Endothelial cell of umbilical vein (primary cell): ENCODE data around the gene IFI27. TPM values are rescaled to one million over a fixed set of nuclear protein-coding genes. Genes with fewer than 3 reads are reported as not detected.

ENCODE experiments used
- BruUV-seq: library from RNA; stranded (reverse); fragments of 400-500 nt; replicated peaks from 2 replicates; lab custom pipeline; 2021; lab: Mats Ljungman, UMichigan
- CTCF ChIA-PET: fragments of 300-600, 350-600 bp; sonication (Branson Sonifier 250); formaldehyde crosslinking; loops from one replicate; lab custom pipeline; 2021; ENCODE audit warnings: antibody characterized with exemption, inconsistent platforms; lab: Charles Lee
- POLR2A ChIA-PET: fragments of 300-600, 350-600 bp; sonication (Branson Sonifier 250); formaldehyde crosslinking; loops from one replicate; lab custom pipeline; 2021; ENCODE audit warnings: antibody characterized with exemption, inconsistent platforms; lab: Charles Lee
- DNase-seq: peaks from one replicate; pipeline ENCODE4 v3.0.0-alpha.2; 2011; ENCODE audit warnings: low read depth, low spot score
- FAIRE-seq: peaks from 2 replicates; lab custom pipeline; 2011; peaks lifted over from hg19 to GRCh38; lab: Jason Lieb, UNC
- H2AFZ ChIP-seq: 2 replicates; pipeline ENCODE4 v1.6.0; 2012; ENCODE audit warnings: low read depth, low read length, control low read depth, inconsistent platforms
- H3K27ac ChIP-seq: 2 replicates; pipeline ENCODE4 v1.5.1; 2011; ENCODE audit warnings: low read depth, mild to moderate bottlenecking, control low read depth, low read length, moderate library complexity; ENCODE audit not compliant: insufficient read depth
- H3K27me3 ChIP-seq, 2 experiments: 2 replicates each; pipeline versions ENCODE4 v1.6.0 to v1.6.1; 2011; ENCODE audit warnings: low read length in 2 of 2, mixed read lengths in 1 of 2; ENCODE audit not compliant: control insufficient read depth in 2 of 2, insufficient read depth in 2 of 2
- H3K36me3 ChIP-seq, 2 experiments: 2 replicates in 1 of 2; 3 replicates in 1 of 2; pipeline ENCODE4 v1.5.1; 2011; ENCODE audit warnings: low read length in 2 of 2, mild to moderate bottlenecking in 1 of 2, moderate library complexity in 1 of 2; ENCODE audit not compliant: control insufficient read depth in 2 of 2, insufficient read depth in 2 of 2; ENCODE audit errors: extremely low read depth in 1 of 2
- H3K4me1 ChIP-seq: 3 replicates; pipeline ENCODE4 v1.5.1; 2011; ENCODE audit warnings: mild to moderate bottlenecking, low read length; ENCODE audit not compliant: control insufficient read depth, insufficient read depth; ENCODE audit errors: extremely low read depth
- H3K4me2 ChIP-seq: 2 replicates; pipeline ENCODE4 v1.6.1; 2011; ENCODE audit warnings: low read length, control low read depth, mixed read lengths; ENCODE audit not compliant: insufficient read depth
- H3K4me3 ChIP-seq, 3 experiments: fragments of 200-600 bp in 1 of 3; sonication (generic), shearing (Covaris generic) in 1 of 3; replicated peaks in 1 of 3; 2 replicates each; pipeline ENCODE4 v1.5.1; 2011 to 2016; ENCODE audit warnings: control low read depth in 3 of 3, low read length in 3 of 3, mild to moderate bottlenecking in 2 of 3, inconsistent platforms in 1 of 3, low read depth in 1 of 3, moderate library complexity in 1 of 3; ENCODE audit not compliant: insufficient read depth in 1 of 3
- H3K79me2 ChIP-seq: 2 replicates; pipeline ENCODE4 v1.6.0; 2012; ENCODE audit warnings: low read length, inconsistent platforms; ENCODE audit not compliant: control insufficient read depth, insufficient read depth
- H3K9ac ChIP-seq: replicated peaks from 2 replicates; pipeline ENCODE3; 2011; ENCODE audit warnings: low read length, control low read depth; ENCODE audit not compliant: insufficient read depth; ENCODE audit errors: extremely low read depth
- H3K9me1 ChIP-seq: replicated peaks from 3 replicates; pipeline ENCODE4 v1.6.0; 2011; ENCODE audit warnings: mild to moderate bottlenecking, low read length; ENCODE audit not compliant: control insufficient read depth, insufficient read depth; ENCODE audit errors: extremely low read depth
- H3K9me3 ChIP-seq: replicated peaks from 2 replicates; pipeline ENCODE4 v1.5.1; 2012; ENCODE audit warnings: low read length, inconsistent platforms; ENCODE audit not compliant: control insufficient read depth, insufficient read depth
- H4K20me1 ChIP-seq: replicated peaks from 2 replicates; pipeline ENCODE3; 2011; ENCODE audit warnings: mild to moderate bottlenecking, low read length; ENCODE audit not compliant: control insufficient read depth, insufficient read depth; ENCODE audit errors: extremely low read depth
- EZH2 ChIP-seq: IDR thresholded peaks from 2 replicates; pipeline ENCODE4 v1.6.1; 2012; ENCODE audit warnings: borderline replicate concordance, low read depth, mild to moderate bottlenecking, moderate library complexity, low read length, inconsistent platforms; ENCODE audit not compliant: severe bottlenecking
- FOS ChIP-seq: IDR thresholded peaks from 2 replicates; pipeline ENCODE4 v1.6.1; 2011; ENCODE audit warnings: mild to moderate bottlenecking, low read length, moderate library complexity, borderline replicate concordance; ENCODE audit not compliant: insufficient read depth
- GATA2 ChIP-seq: IDR thresholded peaks from 2 replicates; pipeline ENCODE4 v1.7.0; 2011; ENCODE audit warnings: low read depth, mild to moderate bottlenecking, moderate library complexity, mixed read lengths, low read length; ENCODE audit not compliant: insufficient read length, insufficient read depth
- JUN ChIP-seq: IDR thresholded peaks from 2 replicates; pipeline ENCODE4 v1.6.1; 2011; ENCODE audit warnings: borderline replicate concordance, low read depth; ENCODE audit not compliant: insufficient read length, insufficient read depth
- MYC ChIP-seq: IDR thresholded peaks from one replicate; pipeline ENCODE4 v1.6.1; 2011; ENCODE audit warnings: mild to moderate bottlenecking, low read depth, low read length
- POLR2A ChIP-seq: IDR thresholded peaks from 2 replicates; pipeline ENCODE4 v1.6.1; 2012; ENCODE audit warnings: low read depth, mild to moderate bottlenecking, control low read depth, low read length
- POLR2AphosphoS5 ChIP-seq: IDR thresholded peaks from 2 replicates; pipeline ENCODE4 v1.6.1; 2012; ENCODE audit warnings: low read depth, mild to moderate bottlenecking, control low read depth, low read length, moderate library complexity; ENCODE audit not compliant: insufficient read depth
- dilution Hi-C: fragments of 300-500 bp; cut with MboI; formaldehyde crosslinking; loops from one replicate; pipeline ENCODE4 v1.15.0; 2019; ENCODE audit warnings: low sequenced_read_pairs; ENCODE audit not compliant: extremely low pct_ligation_motif_present
- intact Hi-C: fragments of 100-400 bp; cut with micrococcal nuclease; formaldehyde crosslinking; loops from one replicate; pipeline ENCODE4 v1.10.0; 2022
- polyA plus RNA-seq, 4 experiments: library from polyadenylated mRNA; depleted of rRNA in 3 of 4; stranded (reverse) in 3 of 4; unstranded in 1 of 4; fragments of >200 nt; gene quantifications; 2 replicates each; pipeline versions ENCODE4 v1.2.1 to v1.2.3, GENCODE V29; 2011 to 2012; ENCODE audit warnings: missing spikeins in 1 of 4
- total RNA-seq: library from RNA; stranded (reverse); gene quantifications from 2 replicates; pipeline ENCODE4 v1.2.3, GENCODE V29; 2021
- TF ChIP-seq, protein P1 (sequence below): IDR thresholded peaks from 2 replicates; pipeline ENCODE4 v1.6.1; 2011; ENCODE audit not compliant: insufficient read depth, insufficient read length
- TF ChIP-seq, protein P2 (sequence below), 2 donors: IDR thresholded peaks; 1 replicate in 1 of 2; 2 replicates in 1 of 2; pipeline ENCODE4 v1.5.1; 2011; ENCODE audit warnings: low read length in 2 of 2, mild to moderate bottlenecking in 2 of 2, moderate library complexity in 2 of 2, control low read depth in 1 of 2, inconsistent platforms in 1 of 2, low read depth in 1 of 2; ENCODE audit not compliant: insufficient read depth in 1 of 2; ENCODE audit errors: extremely low read depth in 1 of 2

Gene IFI27
- total and polyA plus RNA-seq, 2 donors (not counting 3 experiments of a cell fraction or from before 2014, with no cell fraction given): 126 to 1,265 TPM

DNA sequence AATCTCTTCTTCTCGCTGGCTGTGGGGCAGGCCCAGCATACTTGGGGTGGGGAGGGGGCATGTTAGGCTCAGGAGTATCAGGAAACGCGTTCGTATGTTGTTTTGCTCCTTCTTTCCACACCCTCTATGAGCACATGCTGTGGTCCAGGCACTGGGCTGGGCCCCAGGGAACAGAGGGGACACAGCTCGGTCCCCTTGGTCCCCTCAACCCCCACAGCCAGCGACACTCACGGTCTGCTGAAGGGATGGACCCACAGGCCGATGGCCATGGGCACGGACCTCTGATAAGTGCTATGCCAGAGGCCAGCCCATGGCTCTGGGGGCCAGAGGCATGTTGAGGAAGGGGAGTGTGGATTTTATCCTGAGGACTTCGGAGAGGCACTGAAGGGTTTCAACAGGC, 6.2 kb downstream of the IFI27 start:
- H3K79me2 ChIP-seq: no peaks in the 10 kb centered on the region
- no peaks in the 10 kb centered on the region for H3K9me1 ChIP-seq
- H3K4me3 ChIP-seq: no peak overlapping the region
- POLR2A ChIA-PET: no interaction called here
- DNase-seq: no peak
- no peak for FAIRE-seq
- BruUV-seq: no TSS peak
- no peaks in the 10 kb centered on the region for H3K9me3 ChIP-seq
- TF ChIP-seq MYC (no peak), POLR2AphosphoS5 (no peak), POLR2A (no peak), EZH2 (no peak), FOS (no peak), GATA2 (no peak), JUN (no peak)
- TF ChIP-seq, protein P1, sequence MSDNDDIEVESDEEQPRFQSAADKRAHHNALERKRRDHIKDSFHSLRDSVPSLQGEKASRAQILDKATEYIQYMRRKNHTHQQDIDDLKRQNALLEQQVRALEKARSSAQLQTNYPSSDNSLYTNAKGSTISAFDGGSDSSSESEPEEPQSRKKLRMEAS: no peak
- TF ChIP-seq, protein P2, sequence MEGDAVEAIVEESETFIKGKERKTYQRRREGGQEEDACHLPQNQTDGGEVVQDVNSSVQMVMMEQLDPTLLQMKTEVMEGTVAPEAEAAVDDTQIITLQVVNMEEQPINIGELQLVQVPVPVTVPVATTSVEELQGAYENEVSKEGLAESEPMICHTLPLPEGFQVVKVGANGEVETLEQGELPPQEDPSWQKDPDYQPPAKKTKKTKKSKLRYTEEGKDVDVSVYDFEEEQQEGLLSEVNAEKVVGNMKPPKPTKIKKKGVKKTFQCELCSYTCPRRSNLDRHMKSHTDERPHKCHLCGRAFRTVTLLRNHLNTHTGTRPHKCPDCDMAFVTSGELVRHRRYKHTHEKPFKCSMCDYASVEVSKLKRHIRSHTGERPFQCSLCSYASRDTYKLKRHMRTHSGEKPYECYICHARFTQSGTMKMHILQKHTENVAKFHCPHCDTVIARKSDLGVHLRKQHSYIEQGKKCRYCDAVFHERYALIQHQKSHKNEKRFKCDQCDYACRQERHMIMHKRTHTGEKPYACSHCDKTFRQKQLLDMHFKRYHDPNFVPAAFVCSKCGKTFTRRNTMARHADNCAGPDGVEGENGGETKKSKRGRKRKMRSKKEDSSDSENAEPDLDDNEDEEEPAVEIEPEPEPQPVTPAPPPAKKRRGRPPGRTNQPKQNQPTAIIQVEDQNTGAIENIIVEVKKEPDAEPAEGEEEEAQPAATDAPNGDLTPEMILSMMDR (IDR thresholded peaks at IDR 0.05; ENCODE audit: extremely low read depth in 1 of 2, insufficient read depth in 1 of 2, low read depth in 1 of 2, low read length in 2 of 2): no peak
- dilution Hi-C loops (no loop called here), intact Hi-C loops (loop anchor here (10.0 kb wide), 1 partner anchor 1062 kb away; no protein-coding TSS in a partner anchor)
- no peak overlapping the region for H3K27ac ChIP-seq
- no peaks in the 10 kb centered on the region for H3K36me3 ChIP-seq
- no peaks in the 10 kb centered on the region for H3K27me3 ChIP-seq
- H3K4me1 ChIP-seq: peaks cover 14% of the 10 kb centered on the region
- no peaks in the 10 kb centered on the region for H4K20me1 ChIP-seq
- H3K4me2 ChIP-seq: no peak overlapping the region
- H3K9ac ChIP-seq: no peak overlapping the region
- H2AFZ ChIP-seq: no peak overlapping the region
- CTCF ChIA-PET: no interaction called here
